ENCODE data around the gene MGA. TPM values are rescaled to one million over a fixed set of nuclear protein-coding genes. Genes with fewer than 3 reads are reported as not detected.

MGA gene
- total RNA-seq, 1 experiment from 2014 or later, result 35.9 TPM

DNA sequence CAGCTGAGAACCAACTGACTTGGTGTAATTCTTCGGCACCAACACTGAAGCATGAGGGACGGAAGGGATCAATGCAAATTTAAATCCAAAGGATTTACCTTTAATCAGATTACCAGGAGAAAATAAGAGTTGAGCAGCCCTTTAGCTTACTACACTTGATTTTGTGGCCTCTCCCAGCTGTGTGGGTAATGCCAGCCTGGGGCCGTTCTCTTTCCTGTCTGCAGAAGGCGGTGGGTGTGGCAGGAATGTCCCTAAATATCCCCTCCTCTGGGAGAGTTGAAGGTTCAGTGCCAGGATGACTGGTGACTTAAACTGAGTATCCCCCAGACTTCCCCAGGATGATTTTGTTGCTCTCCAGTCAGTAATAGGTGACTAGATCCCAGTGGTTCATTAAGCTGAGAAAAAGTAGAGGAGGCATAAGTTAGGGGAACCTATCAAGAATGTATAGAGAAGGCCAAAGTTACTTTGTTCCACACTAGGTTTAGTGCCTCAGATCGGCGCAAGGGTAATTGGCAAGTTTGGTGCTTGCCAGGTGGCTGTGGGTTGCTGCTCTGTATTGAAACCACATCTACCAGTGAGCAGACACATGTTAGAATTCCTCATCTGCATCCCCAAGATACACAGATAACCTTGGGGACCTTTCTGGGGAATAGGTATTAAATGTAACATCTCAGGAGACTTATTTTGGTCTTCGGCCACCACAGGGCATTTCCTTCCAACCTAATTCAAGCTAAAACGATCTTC lies 137.2 kb downstream of the MGA start:
- CTCF ChIA-PET, result interaction anchor here (0.6 to 1.1 kb wide), 3 partner anchors 20 to 96 kb away, joined by 3 to 5 read pairs (median 3); no protein-coding TSS in a partner anchor
- ATAC-seq, result no peak
- POLR2A ChIA-PET, result no interaction called here
- Mint-ChIP-seq H3K4me1 (0 out of 2 replicates have a peak, but pooled peaks cover 3% of the 10 kb centered on the region), H3K36me3 (no peaks in the 10 kb centered on the region), H3K27me3 (ENCODE audit: low read depth) (no peaks in the 10 kb centered on the region), H3K4me3 (no peak overlapping the region), H3K27ac (no peak overlapping the region), H3K9me3 (no peaks in the 10 kb centered on the region)
- DNase-seq (ENCODE audit: low spot score), result no peak
- no peak for TF ChIP-seq FOXK1 (CRISPR knock-in tag; IDR thresholded peaks at IDR 0.05)
- TF ChIP-seq, protein P1, sequence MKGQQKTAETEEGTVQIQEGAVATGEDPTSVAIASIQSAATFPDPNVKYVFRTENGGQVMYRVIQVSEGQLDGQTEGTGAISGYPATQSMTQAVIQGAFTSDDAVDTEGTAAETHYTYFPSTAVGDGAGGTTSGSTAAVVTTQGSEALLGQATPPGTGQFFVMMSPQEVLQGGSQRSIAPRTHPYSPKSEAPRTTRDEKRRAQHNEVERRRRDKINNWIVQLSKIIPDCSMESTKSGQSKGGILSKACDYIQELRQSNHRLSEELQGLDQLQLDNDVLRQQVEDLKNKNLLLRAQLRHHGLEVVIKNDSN (CRISPR knock-in tag; IDR thresholded peaks at IDR 0.05), result no peak
- TF ChIP-seq ZBTB21 (CRISPR knock-in tag; IDR thresholded peaks at IDR 0.05; ENCODE audit: borderline replicate concordance), result no peak

DNA sequence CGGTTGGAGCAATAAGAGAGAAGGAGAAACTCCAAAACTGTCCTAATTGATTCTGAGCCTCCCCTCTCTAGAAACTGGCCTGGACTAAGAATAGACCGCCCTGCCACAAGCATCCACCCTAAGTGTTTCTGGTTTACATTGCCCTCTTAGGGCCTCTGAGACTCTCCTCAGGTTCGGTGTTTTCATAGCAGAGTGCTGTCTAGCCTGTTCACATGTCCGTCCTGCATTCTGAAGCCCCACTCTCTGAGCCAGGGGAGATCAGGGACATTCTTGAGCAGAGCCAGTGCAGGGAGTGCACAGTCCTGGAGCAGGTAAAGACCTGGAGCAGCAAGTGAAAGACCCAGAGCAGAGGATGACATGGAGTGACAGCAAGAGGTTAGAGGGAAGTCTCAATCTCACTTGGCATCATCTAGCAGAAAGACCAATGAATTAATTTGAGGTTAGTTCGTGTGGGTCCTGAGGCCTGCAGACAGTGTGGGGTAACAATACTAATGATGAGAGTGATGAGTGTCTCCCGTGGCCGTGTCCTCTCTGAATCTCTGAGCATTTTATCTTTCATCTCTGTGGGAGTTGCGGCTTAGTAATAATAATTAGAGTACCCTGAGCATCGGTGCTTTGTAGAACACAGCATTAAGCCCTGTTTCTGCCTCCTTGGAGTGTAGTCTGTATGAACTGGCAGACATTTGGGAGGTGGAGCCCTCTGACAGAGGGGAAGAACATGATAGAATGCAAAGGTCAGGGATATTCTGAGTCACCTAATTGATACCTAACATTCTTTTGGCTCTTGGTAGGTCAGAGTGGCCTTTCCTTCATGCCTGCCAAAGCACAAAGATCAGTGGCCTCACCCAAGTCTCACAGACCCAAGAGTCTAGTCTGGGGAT lies 138.6 kb downstream of the MGA start:
- POLR2A ChIA-PET, result no interaction called here
- ATAC-seq (no peak), DNase-seq (ENCODE audit: low spot score) (no peak)
- CTCF ChIA-PET, result interaction anchor here (1.0 kb wide), 1 partner anchor 25 kb away, joined by 6 read pairs; the partner anchor contains the start of gene MAPKBP1
- Mint-ChIP-seq H3K4me1 (0 out of 2 replicates have a peak, but pooled peaks cover 3% of the 10 kb centered on the region), H3K36me3 (no peaks in the 10 kb centered on the region), H3K27ac (no peak overlapping the region), H3K4me3 (no peak overlapping the region), H3K9me3 (no peaks in the 10 kb centered on the region), H3K27me3 (ENCODE audit: low read depth) (no peaks in the 10 kb centered on the region)
- TF ChIP-seq, protein P2, sequence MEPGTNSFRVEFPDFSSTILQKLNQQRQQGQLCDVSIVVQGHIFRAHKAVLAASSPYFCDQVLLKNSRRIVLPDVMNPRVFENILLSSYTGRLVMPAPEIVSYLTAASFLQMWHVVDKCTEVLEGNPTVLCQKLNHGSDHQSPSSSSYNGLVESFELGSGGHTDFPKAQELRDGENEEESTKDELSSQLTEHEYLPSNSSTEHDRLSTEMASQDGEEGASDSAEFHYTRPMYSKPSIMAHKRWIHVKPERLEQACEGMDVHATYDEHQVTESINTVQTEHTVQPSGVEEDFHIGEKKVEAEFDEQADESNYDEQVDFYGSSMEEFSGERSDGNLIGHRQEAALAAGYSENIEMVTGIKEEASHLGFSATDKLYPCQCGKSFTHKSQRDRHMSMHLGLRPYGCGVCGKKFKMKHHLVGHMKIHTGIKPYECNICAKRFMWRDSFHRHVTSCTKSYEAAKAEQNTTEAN (CRISPR knock-in tag; IDR thresholded peaks at IDR 0.05), result no peak
- TF ChIP-seq, protein P3, sequence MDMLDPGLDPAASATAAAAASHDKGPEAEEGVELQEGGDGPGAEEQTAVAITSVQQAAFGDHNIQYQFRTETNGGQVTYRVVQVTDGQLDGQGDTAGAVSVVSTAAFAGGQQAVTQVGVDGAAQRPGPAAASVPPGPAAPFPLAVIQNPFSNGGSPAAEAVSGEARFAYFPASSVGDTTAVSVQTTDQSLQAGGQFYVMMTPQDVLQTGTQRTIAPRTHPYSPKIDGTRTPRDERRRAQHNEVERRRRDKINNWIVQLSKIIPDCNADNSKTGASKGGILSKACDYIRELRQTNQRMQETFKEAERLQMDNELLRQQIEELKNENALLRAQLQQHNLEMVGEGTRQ (CRISPR knock-in tag; IDR thresholded peaks at IDR 0.05), result no peak
- TF ChIP-seq CREM (CRISPR knock-in tag; IDR thresholded peaks at IDR 0.05) (no peak), PREB (CRISPR knock-in tag; IDR thresholded peaks at IDR 0.05; ENCODE audit: borderline replicate concordance) (no peak), RORB (CRISPR knock-in tag; IDR thresholded peaks at IDR 0.05) (no peak), AFF4 (CRISPR knock-in tag; IDR thresholded peaks at IDR 0.05; ENCODE audit: borderline replicate concordance) (no peak), ATF6 (CRISPR knock-in tag; IDR thresholded peaks at IDR 0.05) (no peak), ETV6 (CRISPR knock-in tag; IDR thresholded peaks at IDR 0.05) (no peak)
- TF ChIP-seq, protein P4, sequence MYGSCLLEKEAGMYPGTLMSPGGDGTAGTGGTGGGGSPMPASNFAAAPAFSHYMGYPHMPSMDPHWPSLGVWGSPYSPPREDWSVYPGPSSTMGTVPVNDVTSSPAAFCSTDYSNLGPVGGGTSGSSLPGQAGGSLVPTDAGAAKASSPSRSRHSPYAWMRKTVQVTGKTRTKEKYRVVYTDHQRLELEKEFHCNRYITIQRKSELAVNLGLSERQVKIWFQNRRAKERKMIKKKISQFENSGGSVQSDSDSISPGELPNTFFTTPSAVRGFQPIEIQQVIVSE (CRISPR knock-in tag; IDR thresholded peaks at IDR 0.05; ENCODE audit: borderline replicate concordance), result no peak
- TF ChIP-seq, protein P5, sequence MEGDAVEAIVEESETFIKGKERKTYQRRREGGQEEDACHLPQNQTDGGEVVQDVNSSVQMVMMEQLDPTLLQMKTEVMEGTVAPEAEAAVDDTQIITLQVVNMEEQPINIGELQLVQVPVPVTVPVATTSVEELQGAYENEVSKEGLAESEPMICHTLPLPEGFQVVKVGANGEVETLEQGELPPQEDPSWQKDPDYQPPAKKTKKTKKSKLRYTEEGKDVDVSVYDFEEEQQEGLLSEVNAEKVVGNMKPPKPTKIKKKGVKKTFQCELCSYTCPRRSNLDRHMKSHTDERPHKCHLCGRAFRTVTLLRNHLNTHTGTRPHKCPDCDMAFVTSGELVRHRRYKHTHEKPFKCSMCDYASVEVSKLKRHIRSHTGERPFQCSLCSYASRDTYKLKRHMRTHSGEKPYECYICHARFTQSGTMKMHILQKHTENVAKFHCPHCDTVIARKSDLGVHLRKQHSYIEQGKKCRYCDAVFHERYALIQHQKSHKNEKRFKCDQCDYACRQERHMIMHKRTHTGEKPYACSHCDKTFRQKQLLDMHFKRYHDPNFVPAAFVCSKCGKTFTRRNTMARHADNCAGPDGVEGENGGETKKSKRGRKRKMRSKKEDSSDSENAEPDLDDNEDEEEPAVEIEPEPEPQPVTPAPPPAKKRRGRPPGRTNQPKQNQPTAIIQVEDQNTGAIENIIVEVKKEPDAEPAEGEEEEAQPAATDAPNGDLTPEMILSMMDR (IDR thresholded peaks at IDR 0.05), result no peak
- TF ChIP-seq, protein P1 (CRISPR knock-in tag; IDR thresholded peaks at IDR 0.05), result no peak

Measured in WTC11 (cell line).